GM20431 (cell line): ENCODE data around the gene GNAT3.

ENCODE experiments used
- in situ Hi-C: fragments of 300-500 bp; cut with MseI, MboI; formaldehyde crosslinking; loops from one replicate; pipeline ENCODE4 v1.15.0; 2020; ENCODE audit warnings: low sequenced_read_pairs; ENCODE audit not compliant: unreplicated experiment

GNAT3 gene

DNA sequence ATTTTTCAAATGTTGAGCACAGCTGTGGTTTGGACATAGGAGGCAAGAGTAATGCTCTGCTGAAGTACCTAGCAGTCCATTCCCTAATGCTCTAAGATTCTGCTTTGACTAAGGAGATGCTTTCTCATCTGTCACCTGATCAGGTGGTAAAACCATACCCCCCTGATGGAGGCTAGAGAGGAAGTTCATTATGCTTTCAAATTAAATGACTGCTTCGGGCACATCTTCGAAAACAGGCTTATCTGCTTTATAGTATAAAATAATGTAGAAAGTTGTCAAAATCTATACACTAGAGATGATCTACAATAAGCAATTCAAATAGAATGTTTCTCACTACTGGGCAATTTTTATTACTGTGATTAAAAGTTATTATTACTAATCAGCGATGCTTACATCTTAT lies at the start of gene GNAT3:
Gene GNAT3, minus strand, starts transcription at position 101 of the 400 bp plus-strand sequence. CDS start 138 bp downstream, outside the sequence.
- in situ Hi-C loops = no loop called here

DNA sequence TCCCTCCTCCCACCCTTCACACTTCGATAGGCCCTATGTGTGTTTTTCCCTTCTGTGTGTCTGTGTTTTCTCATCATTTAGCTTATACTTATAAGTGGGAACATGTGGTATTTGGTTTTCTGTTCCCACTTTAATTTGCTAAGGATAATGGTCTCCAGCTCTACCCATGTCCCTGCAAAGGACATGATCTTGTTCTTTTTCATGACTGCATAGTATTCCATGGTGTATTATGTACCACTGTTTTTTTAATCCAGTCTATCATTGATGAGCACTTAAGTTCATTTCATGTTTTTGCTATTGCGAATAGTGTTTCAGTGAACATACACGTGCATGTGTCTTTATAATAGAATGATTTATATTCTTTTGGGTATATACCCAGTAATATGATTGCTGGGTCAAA lies 46.3 kb upstream of the GNAT3 start:
- in situ Hi-C loops = no loop called here

DNA sequence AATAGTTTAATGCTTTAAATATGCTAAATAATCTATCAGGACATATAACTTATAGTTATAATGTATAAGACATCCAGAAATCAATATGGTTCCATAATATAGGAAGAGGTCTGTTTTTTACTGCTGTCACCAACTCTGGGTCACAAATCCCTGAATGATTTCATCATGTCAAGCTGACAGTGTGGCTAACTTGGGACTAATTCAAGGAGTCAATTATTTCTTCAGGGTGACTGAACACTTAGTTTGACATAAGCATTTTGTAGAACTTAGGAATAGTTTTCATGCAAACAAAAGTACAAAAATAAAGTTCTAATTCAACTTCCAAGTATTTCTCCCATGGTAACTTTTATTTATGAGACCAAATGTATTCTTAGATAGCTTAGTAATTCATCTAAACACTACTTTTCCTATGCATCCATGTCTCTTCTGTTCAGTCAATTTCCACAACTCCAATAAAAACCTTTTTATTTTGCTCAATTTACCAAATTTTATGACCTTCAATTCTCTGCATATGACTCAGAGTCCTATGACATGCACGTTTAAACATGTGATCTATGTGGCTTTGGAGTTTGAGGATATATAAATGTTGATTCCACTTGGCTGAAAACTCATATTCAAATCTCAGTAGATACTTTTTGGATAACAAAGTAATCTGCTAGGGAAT lies 40.3 kb upstream of the GNAT3 start:
- in situ Hi-C loops = no loop called here

- in situ Hi-C loops = no loop called here
Observed at GRCh38 chr7:80550005-80550404, 38.1 kb upstream of the GNAT3 start.

DNA sequence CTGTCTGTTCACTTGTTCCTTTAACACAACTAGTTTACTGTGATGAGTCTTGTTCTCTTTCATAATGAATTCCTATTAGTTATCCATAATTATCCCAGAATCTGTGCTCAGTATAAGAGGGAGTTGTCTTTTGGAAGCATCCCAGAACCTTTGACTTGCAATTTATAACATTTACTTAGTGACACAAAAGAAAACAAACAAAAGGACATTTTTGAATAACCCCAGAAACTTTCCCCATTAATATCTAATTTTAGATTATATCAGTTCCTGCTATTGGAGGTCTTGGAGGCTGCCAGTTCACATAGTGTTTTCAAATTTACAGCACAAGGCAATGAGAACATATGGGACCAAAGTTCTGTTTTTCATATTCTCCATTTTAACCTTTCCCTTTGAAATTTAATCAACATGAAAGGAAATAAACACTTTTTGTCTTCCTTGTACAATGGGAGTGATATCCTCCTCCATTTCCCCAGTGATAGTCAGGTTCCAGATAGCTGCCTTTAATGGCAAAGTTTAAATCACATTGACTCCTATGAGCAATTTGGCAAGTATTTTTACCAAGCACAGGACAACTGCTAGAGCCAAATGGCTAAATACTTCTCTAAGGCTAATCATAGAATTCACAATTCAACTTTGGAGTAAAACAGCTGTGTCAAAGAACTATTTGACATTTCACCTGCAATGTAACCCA lies 37.1 kb upstream of the GNAT3 start:
- in situ Hi-C loops = no loop called here

- in situ Hi-C loops = no loop called here
Observed at GRCh38 chr7:80542398-80542797, 30.5 kb upstream of the GNAT3 start.

- in situ Hi-C loops = no loop called here
Observed at GRCh38 chr7:80540836-80541235, 29.0 kb upstream of the GNAT3 start.

GRCh38 chr7:80537091-80537490 lies 25.2 kb upstream of the GNAT3 start:
- in situ Hi-C loops = no loop called here

DNA sequence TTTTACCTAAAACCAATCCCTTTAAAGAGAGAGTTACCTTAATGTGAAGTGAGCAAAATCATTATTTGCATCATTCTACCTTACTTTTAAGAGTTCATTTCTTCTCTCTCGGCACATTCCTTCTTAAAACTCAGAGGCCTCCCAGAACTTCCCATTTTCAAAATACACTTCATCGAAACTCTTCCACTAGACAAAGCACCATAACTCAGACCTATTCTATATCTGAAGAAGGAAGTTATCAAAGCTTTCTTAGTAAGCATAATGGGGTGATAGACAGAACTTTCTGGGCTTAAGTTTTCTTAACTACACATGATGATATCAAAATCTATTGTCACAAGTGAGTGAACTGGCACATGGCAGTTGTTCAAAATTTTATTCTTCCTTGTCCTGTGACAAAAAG lies 24.6 kb upstream of the GNAT3 start:
- in situ Hi-C loops = no loop called here

- in situ Hi-C loops = no loop called here
Observed at GRCh38 chr7:80533287-80533686, 21.4 kb upstream of the GNAT3 start.

DNA sequence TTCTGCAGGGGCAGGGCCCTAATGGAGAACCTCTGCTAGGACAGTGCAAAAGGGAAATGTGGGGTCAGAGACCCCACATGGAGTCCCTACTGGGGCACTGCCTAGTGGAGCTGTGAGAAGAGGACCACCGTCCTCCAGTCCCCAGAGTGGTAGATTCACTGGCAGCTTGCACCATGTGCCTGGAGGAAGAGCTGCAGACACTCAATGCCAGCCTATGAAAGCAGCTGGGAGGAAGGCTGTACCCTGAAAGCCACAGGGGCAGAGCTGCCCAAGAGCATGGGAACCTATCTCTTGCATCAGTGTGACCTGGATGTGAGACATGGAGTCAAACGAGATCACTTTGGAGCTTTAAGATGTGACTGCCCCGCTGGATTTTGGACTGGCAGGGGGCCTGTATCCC lies 20.3 kb upstream of the GNAT3 start:
- in situ Hi-C loops = no loop called here

- in situ Hi-C loops = no loop called here
Observed at GRCh38 chr7:80530136-80530535, 18.3 kb upstream of the GNAT3 start.

GRCh38 chr7:80529362-80529761 lies 17.5 kb upstream of the GNAT3 start:
- in situ Hi-C loops = no loop called here

DNA sequence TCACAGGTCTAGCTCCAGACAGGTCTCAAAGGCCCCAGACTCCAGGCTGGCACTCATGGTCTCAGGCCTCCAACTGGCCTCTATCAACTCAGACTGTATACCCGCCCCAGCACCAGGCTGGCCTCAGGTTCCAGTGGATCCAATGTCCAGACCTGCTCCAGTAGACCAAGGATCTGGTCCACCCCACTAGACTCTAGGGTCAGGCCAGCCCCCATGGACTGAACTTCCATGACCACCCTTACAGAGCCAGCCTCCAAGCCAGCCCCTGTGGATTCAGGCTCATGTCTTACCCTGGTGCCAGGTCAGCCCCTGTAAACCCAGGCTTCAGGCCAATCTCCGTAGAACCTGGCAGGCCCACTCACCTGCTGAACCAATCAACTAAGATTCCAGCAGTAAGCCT lies 16.8 kb upstream of the GNAT3 start:
- in situ Hi-C loops = no loop called here

DNA sequence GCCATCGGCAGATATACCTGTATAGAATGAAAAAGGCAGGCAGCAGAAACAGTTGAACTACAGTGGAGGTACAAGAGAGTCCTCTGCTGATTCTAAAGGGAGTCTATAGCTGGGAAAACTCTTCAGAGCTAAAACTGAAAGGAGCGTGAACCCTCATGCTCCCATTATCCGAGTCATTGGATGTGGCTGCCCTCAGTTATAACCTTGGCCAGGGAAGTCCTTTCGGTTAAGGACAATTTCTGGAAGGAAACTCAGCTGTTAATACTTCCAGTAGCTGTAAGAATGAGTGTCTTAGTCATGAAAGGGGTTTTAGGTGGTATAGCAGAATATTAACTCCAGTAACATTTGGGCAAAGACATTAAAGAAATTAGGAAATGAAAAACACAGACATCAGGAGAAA lies 14.6 kb upstream of the GNAT3 start:
- in situ Hi-C loops = no loop called here

DNA sequence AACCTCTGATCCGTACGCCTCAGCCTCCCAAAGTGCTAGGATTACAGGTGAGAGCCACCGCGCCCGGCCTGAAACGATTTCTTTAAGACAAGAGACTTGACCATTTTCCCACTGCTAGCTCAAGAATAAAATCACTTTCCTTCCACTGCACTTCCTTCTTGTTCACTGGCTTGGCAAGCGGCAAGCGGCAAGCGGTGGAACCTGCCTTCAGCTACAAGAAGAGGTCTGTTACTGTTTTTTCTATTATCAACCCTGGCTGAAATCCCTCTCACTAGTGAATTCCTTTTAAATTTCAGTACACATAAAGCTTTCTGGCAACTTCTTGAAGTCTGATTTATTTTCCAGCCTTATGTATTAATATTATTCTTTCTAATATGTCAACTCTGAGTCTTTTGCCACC lies 12.8 kb upstream of the GNAT3 start:
- in situ Hi-C loops = no loop called here

DNA sequence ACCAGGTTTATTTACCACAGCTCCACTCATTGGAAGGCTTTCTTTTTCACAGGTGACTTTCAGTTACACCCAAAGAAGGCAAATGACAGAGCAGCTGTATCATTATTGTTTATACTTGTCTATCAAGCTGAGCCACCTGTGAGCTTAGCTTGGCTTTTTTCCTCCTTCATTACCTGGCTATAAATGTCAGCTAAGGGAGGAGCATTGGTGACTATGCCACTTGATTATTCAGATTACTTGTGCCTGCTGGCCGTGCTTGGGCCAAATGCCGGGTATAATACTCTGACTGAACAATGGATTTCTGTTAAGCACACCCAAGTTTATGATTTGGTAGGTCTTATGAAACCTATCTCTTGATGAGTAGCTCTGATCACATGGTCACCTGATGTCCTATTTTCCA lies 9.9 kb upstream of the GNAT3 start:
- in situ Hi-C loops = no loop called here

DNA sequence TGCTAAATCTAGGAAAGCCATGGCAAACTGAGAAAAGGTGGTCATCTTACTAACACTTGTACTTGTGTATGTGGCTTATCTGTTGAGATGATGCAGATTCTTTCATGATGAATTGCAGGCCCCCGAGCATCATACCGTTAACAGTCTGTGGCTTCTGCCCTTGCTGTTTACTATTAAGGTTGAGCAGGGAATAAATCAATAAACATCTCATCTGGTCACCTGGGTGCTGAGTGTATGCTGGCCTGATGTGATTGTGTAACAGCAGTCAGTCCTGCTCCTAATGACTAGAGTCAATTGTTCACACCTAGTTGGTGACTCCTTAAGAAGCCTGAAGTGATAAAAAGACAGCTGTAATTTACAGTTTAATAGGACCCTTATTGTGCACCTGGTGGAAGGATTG lies 8.3 kb upstream of the GNAT3 start:
- in situ Hi-C loops = no loop called here

- in situ Hi-C loops = no loop called here
Observed at GRCh38 chr7:80517282-80517747, 5.5 kb upstream of the GNAT3 start.

- in situ Hi-C loops = no loop called here
Observed at GRCh38 chr7:80515298-80515697, 3.4 kb upstream of the GNAT3 start.

- in situ Hi-C loops = no loop called here
Observed at GRCh38 chr7:80510021-80510420, 1.8 kb downstream of the GNAT3 start.

DNA sequence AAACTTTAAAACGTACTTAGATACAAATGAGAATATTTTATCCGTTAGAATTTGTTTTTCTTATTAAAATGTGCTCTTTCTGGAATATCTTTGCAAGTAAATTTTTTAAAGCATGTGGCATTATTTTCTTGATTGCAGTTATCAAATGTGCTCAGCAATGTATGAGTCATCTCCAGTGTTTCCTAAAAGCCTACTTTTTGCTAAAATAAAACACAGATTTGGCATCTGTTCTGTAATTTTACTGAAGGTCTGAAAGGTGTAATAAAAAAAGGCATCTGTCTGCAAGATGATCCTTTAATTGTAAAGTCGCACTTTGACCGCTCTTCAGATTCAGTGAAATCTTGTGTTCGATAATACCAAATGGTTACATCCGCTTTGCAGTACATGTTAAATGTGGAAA lies 3.4 kb downstream of the GNAT3 start:
- in situ Hi-C loops = no loop called here
